Endothelial cell of umbilical vein (primary cell): ENCODE measurements around the gene COL28A1.

ENCODE experiments used
- CTCF ChIP-seq, 2 donors: IDR thresholded peaks; 1 replicate in 1 of 2; 2 replicates in 1 of 2; pipeline ENCODE4 v1.5.1; 2011; ENCODE audit warnings: low read length in 2 of 2, mild to moderate bottlenecking in 2 of 2, moderate library complexity in 2 of 2, control low read depth in 1 of 2, inconsistent platforms in 1 of 2, low read depth in 1 of 2; ENCODE audit not compliant: insufficient read depth in 1 of 2; ENCODE audit errors: extremely low read depth in 1 of 2
- EZH2 ChIP-seq: IDR thresholded peaks from 2 replicates; pipeline ENCODE4 v1.6.1; 2012; ENCODE audit warnings: borderline replicate concordance, low read depth, mild to moderate bottlenecking, moderate library complexity, low read length, inconsistent platforms; ENCODE audit not compliant: severe bottlenecking
- GATA2 ChIP-seq: IDR thresholded peaks from 2 replicates; pipeline ENCODE4 v1.7.0; 2011; ENCODE audit warnings: low read depth, mild to moderate bottlenecking, moderate library complexity, mixed read lengths, low read length; ENCODE audit not compliant: insufficient read length, insufficient read depth
- JUN ChIP-seq: IDR thresholded peaks from 2 replicates; pipeline ENCODE4 v1.6.1; 2011; ENCODE audit warnings: borderline replicate concordance, low read depth; ENCODE audit not compliant: insufficient read length, insufficient read depth
- MAX ChIP-seq: IDR thresholded peaks from 2 replicates; pipeline ENCODE4 v1.6.1; 2011; ENCODE audit not compliant: insufficient read depth, insufficient read length
- POLR2A ChIP-seq: IDR thresholded peaks from 2 replicates; pipeline ENCODE4 v1.6.1; 2012; ENCODE audit warnings: low read depth, mild to moderate bottlenecking, control low read depth, low read length

DNA sequence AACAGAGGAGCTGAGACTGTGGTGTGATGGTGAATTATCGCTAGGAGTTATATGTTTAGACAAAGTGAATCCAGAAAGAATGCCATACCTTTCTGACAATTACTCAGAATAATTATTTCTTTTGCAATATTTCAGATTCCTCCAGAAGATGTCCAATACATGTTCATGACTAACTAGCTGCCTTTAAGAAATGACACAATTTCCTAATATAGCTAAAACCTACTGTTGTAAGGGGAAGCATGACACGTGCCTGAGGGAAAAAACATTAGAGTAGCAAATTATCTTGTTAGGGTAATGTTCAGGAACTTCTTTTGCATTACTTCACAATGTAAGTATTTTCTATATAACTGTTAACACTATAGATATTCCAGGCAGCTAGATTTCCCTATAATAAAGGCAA lies 150.3 kb downstream of the COL28A1 start:
- TF ChIP-seq EZH2 (no peak), POLR2A (no peak), GATA2 (no peak), CTCF (IDR thresholded peaks at IDR 0.05; ENCODE audit: extremely low read depth in 1 of 2, insufficient read depth in 1 of 2, low read depth in 1 of 2, low read length in 2 of 2) (no peak), JUN (no peak), MAX (no peak)
